HG03378 (cell line): ENCODE measurements around the gene TMOD1.
"Not testable (repeated sequence)": the region's sequence is repeated elsewhere in the genome, so short reads cannot be mapped to it uniquely, and the experiment has no call there.

ENCODE experiments used
- ATAC-seq: cut with Tn5 transposase; IDR thresholded peaks from one replicate; pipeline ENCODE4 v1.9.1; 2021; ENCODE audit warnings: mild to moderate bottlenecking, moderate library complexity; ENCODE audit not compliant: unreplicated experiment

Gene TMOD1

DNA sequence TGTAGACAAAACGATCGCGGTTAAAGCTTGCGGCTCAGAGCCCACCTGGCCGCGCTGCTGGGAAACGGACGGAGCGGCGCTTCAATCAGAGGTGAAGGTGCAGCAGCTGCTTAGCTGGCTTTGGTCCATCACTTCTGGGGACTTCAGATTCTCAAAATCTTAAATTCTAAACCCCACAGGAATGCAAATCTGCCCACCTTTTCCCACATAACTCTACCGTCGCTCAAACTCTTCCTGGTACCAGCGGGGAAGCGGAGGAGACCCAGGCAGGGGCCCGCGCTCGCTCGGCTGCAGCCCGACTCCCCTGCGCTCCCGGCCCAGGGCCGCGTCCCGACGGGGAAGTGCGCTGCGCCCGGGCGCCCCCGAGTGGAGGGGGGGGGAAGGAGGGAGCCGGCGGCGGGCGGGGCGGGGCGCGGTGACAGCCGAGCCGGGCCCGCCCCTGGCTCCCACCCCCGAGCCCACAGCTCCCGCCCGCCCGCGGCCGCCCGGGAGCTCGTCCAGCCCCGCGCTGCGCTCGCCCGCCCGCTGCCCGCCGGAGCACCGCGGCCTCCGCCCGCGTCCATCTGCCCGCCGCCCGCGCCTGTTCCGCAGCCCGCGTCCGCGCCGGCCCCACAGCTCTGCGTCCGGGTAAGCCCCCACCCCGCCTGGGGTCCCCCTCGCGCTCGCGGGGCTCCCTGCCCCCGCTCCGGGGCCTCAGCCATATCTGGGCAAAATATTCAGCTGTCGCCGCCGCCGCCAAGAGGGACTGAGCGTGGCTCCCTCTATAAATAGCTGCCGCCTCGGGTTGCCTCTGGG lies at the start of gene TMOD1:
Gene TMOD1, plus strand, starts transcription at position 490 of the 795 bp plus-strand sequence. CDS start 22,523 bp downstream, outside the sequence.
- ATAC-seq = no peak

DNA sequence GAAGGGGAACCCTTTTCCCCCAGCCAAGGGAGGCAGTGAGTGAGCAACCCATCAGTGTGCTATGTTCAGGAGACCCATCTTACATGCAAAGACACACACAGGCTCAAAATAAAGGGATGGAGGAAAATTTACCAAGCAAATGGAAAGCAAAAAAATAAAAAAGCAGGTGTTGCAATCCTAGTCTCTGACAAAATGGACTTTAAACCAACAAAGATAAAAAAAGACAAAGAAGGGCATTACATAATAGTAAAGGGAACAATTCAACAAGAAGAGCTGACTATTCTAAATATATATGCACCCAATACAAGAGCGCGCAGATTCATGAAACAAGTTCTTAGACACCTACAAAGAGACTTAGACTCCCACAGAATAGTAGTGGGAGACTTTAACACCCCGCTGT lies 47.9 kb upstream of the TMOD1 start:
- ATAC-seq = not testable (repeated sequence)

DNA sequence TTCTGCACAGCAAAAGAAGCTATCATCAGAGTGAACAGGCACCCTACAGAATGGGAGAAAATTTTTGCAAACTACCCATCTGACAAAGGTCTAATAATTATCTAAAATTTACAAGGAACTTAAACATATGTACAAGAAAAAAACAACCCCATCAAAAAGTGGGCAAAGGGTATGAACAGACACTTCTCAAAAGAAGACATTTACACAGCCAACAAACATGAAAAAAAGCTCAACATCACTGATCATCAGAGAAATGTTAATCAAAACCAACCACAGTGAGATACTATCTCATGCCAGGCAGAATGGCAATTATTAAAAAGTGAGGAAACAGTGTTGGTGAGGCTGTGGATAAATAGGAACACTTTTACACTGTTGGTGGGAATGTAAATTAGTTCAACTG lies 44.6 kb upstream of the TMOD1 start:
- ATAC-seq = not testable (repeated sequence)

DNA sequence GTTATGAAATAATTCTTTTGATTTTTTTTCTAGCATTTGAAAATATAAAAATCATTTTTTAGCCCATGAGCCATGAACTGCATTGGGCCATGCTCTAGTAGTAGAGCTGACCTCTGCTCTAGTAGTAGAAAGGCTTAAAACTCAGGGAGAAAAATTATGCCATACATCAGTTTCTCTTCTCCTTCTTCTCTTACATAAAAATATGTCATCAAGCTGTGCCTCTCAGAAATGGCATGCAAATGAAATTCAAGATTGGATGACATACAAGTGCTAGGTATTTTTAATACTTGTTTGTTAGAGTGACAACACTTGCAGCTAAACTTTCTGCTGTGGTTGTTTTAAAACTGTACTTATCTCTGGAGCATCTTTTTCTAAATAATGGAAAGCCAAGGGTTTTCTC lies 42.1 kb upstream of the TMOD1 start:
- ATAC-seq = no peak

DNA sequence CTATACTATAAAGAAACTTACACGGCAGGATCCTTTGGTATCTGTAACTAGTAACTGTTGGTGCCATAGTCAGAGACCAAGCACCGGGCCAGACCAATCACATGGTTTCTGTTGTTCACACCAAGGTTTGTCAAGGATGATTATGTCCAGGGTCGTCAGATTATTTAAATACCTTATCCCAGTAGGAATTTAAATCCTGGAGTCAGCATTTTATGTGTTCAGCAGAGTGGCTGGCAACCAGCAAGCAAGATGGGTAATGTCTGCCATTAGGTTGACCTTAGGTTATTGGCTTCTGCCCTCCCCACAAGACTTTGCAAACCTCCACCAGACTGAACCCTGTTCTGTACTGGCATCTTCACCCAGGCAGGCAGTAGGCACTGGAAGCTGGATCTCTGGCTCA lies 39.3 kb upstream of the TMOD1 start:
- ATAC-seq = no peak

DNA sequence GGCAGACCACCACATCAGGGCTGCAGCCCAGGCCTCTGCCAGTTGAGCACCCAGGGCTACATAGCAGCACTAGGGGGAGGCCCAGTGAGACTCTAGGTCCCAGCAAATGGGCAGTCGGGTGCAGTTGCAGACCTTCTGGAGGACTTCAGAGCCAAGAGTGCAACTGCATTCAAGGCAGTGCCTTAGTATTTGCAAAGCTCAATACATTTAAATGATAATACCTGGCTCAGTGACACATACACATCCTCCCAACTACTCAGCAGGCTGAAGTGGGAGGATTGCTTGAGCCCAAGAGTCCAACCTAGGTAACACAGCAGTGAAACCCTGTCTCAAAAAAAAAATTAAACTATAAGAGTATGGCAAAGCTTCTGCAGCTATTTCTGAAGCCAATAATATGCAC lies 38.6 kb upstream of the TMOD1 start:
- ATAC-seq = no peak

DNA sequence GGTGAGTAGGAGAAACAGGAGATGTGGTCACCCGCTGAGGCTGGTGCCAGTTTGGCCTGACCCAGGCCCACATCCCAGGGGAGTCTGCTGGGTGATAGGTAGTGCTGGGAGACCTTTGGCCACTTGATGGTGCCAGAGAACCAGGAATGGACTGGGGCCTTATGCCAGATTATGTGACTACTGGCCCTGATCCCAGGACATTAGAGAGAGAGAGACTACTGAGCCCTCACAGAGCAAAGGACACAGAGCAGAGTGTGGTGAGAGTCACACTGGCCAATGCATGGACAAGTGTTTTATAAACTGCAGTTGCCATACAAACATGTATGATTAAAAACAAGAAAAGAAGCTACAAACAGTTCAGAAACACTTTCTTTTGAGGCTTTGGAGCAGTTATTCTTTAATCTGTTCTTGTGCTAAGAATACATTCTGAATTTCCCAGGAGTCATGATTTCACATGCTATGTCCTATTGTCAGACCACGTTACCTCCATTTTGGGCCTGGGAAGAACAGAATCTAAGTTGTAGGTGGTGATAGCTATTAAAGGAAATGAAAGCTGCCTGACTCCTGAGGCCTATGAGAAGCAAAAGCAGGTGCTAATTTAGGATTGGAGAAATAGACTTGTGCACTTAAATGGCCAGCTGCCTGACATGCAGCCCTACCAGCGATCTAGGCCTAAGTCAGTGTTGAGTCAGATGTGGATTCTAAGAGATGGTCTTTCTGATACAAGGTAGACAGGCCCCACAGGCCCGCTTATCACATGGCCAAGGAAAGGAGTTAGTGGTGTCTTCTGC lies 32.6 kb upstream of the TMOD1 start:
- ATAC-seq = peak; percentile 54

DNA sequence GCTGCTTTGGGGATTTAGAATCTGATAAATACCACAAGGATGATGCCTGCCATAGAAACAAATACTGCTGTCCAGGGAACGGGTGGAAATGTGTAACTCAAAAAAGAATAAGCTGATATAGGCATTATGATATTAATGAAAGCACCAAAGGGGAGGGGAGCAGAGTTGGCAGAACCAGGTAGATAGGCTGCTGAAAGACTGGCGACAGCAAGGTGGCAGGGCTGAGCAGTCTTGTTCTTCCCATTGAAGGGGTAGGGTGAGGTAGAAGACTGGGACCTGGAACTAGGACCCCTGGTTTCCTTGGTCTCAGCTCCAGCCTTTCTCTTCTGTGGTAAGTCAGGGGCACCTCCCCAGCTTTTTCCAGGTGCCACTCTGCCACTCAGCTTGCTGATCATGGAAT lies 31.4 kb upstream of the TMOD1 start:
- ATAC-seq = no peak

DNA sequence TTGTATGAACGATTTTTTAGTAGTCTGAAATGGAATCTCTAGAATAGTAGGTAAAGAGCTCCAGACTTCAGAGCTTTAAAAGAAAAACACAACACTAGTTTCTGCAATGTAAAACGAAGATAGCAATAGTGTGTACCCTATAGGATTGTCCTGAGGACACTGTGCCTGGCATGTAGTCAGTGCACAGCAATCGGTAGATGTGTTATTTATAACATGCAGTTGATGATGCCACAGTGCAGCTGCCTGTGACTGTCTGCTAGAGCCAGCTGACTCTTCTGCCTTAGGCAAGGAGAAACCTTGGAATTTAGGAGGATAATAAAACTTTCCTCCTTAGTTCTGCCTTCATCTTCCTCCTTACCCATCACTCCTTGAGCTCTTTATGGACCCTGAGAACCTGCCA lies 27.7 kb upstream of the TMOD1 start:
- no peak for ATAC-seq

DNA sequence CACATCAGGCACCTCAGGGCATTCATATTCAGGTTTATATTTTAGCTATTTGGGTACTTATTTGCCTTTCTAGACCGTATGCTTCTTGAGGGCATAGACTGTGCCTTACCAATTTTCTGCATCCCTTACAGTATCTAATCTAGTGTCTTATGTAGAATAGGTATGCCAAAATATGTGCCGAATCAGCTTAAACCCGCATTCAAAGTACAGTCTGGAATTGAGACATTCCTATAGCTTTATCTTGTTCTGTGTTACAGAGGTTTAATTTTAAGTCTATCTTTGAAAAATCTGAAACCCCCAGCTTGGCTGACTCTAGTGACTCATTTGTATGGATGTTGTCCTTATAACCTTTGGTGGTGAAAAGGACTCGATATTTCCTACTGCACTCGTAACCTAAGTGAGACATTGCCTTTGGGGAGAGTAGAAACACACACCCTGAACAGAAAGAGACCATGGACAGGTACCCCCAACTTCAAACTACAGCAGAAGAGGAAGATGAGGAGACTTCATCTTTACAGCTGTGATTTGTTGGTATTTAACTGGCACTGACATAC lies 27.0 kb upstream of the TMOD1 start:
- no peak for ATAC-seq

DNA sequence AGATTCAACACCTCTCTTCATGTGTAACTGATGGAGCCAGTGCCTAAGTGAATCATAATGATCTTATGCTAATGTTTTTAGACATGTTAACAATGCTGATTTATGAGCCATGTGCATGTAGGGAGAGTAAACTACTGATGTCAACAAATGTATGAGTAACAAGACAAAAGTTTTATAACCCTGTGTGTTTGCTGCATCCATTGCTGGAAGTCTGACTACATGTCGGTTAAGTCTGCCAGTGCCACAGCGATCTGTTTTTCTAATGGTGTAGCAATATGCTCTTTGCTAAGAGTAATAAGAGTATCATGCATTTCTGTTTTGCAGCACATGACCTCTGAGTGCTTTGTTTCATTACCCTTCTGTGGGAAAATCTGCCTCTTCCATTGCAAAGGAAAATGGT lies 26.4 kb upstream of the TMOD1 start:
- ATAC-seq = no peak

DNA sequence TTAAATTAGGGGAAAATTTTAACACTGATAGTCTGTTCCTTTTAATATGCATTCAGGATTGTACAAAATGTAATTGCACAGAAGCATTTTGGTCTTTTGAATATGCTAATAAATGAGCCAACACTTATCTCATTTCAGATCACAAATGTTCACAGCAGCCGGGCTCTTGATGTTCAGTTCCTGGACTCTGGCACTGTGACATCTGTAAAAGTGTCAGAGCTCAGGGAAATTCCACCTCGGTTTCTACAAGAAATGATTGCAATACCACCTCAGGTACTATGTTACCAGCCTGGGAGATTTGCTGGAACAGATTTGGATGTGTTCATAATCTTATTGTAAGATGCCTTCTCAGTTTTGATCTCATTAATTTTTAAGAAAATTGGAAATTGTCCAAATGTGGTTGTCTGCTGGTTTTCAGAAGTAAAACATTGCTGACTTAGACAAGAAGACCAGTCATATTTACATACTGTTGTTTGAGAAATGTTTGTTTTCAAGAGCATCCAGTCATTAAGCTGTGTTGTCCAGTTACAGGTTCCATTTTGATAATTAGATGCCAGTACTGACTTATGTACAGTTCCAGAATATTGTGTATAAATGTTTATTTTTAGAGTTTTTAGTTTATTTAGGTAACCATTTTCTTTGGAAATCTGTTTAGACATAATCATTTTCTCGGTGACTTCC lies 23.0 kb upstream of the TMOD1 start:
- no peak for ATAC-seq

DNA sequence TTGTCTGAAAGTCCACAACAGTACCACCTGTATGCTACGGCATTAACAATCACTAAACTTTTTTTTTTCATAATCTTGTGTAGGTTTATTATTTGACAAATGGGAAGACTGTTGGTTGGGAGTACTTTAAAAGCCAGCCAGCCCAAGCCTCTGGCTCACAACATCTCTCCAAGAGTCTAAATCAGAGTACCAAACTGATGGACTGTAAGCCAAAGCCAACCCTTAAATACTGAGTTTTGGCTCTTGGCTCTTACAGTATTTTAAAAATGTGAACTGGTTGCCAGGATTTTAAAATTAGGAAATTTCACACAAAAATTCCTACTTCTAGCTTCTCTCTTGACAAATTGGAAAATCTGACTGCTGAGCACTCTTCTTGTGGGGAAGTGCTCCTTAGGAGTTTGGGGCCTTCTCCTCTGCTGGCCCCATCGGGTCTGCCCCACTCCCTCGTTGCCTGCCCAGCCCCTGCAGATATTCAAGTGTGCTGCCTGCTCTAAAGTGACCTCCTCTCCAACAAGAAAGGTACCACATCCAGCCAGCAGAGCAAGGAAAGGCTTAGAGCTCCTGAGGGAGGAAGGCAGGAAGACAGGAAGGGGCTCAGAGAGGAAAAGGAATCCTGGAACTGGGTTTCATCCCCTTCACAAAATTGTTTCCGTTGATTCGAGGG lies 21.8 kb upstream of the TMOD1 start:
- no peak for ATAC-seq

DNA sequence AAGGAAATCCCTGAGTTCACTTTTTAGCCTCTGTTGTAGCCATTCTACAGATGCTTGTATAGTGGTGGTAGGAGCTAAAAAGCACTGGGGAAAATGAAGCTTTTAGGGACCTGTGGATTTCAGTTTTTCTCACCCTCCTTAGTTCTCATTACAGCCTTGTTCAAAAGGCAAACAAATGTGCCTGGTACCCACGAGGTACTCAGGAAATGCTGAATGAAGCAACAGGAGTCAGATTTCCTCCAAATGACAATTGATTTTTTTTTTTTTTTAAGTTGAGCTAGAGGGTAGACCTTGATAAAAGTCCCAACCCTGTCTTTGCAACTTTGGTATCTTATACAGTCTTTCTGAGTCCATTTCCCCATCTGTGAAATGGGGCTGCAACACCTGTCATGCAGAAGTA lies 21.3 kb upstream of the TMOD1 start:
- ATAC-seq = no peak

DNA sequence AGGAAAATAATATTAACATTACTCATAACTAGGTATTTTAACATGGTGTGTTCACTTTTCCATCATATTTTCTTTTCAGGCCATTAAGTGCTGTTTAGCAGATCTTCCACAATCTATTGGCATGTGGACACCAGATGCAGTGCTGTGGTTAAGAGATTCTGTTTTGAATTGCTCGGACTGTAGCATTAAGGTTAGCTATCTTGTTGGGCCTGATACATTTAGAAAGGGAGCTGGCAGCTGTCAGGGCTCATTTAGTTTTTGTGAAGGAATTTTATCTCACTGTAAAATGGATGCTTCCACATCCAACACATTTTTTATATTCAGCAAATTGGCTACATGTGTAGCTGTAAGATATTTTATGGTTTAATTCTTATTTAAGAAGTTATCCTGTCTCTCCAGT lies 20.7 kb upstream of the TMOD1 start:
- no peak for ATAC-seq

DNA sequence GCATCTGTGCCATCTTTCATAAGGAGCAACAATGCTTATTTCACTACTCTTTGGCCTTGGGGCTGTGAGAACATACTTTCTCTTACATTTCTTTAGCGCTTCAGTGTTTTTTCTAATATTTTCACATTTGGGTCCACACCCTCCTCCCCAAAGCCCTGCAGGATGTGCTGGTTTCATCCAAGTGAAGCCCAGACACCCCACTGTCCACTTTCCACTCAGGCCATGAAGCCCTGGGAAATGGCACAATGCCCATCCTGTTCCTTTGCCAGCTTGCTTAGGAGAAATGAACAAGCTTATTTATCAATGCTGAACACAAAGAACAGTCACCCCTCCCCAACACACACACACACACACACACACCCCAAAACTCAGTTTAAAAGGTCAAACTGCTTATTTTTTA lies 17.3 kb upstream of the TMOD1 start:
- no peak for ATAC-seq

DNA sequence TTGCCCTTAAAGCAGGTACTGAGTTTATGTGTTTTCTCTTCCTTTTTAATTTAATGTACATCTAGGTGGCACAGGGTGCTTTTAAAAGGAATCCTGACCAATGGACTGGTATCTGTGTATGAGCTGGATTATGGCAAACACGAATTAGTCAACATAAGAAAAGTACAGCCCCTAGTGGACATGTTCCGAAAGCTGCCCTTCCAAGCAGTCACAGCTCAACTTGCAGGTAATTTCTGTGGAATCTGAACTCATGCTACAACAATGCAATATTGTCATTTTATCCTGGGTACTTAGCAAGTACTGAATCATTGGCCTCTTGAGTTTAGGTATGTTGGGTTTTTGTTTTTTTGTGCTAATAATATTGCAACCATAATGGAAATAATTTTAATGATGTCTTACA lies 14.4 kb upstream of the TMOD1 start:
- no peak for ATAC-seq

DNA sequence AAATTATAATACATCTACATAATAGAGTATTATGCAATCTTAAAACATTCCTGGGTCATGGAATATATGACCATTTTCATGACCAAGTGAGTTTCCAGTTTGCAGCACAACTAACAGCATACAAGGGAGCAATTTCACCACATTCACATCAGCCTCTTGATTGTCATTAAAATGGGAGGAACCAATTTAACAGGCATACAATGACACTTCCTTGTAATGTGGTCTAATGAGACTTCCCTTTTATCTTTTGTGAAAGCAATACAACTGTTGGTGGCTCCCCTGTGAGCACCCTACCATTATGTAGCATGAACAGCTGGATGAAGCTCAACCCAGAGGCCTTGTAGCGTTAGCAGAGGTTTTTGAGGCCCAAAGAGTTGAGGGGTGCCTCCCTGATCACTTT lies 13.6 kb upstream of the TMOD1 start:
- no peak for ATAC-seq

DNA sequence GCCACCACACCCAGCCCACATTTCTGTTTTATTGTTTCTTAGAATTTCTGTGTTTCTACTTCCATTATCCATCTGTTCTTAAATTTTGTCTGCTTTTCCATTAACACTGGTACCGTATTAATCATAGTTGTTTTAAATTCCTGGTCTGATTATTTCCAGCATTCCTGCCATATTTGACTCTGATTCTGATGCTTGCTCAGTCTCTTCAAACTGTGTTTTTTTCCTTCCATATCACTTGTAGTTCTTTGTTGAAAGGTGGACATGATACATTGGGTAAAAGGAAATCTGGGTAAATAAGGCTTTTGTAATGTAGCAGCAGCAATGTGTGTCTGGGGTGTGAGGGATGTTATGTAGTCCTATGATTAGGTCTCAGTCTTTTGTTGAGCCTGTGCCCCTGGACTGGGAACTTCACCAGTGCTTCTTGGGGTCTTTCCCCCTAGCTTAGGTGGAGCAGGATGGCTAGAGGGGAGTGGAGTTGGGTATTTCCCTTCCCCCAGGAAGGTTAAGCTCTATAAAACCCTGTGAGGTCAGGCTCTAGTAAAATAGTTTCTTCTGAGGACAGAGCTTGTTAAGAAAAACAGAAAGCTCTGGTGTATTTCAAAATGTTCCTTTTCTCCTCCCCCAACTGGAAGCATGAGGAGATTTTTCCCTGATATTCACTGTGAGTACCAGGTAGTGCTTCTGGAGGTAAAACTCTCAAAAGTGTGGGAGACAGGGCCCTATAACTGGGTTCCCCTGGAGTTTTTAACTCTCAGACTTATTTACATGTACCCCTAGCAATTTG lies 10.1 kb upstream of the TMOD1 start:
- ATAC-seq = no peak
